ENCODE data around the gene PFKFB4. TPM values are rescaled to one million over a fixed set of nuclear protein-coding genes. Genes with fewer than 3 reads are reported as not detected.

The PFKFB4 gene
- total RNA-seq, 1 experiment from 2014 or later, result 12.3 TPM

GRCh38 chr3:48519277-48519643 lies 37.3 kb downstream of the PFKFB4 start:
- H4K5ac ChIP-seq (ENCODE audit: insufficient read length, low read depth, low read length), result no peak overlapping the region
- no peaks in the 10 kb centered on the region for H3K4me1 Mint-ChIP-seq
- H2AFZ ChIP-seq (ENCODE audit: low read length), result no peak overlapping the region
- no peak overlapping the region for H3K18ac ChIP-seq (ENCODE audit: insufficient read length, low read depth, low read length)
- H2BK20ac ChIP-seq (ENCODE audit: low read depth, low read length, poor library complexity, severe bottlenecking), result no peak overlapping the region
- no peaks in the 10 kb centered on the region for H3K79me1 ChIP-seq (ENCODE audit: insufficient read depth, low read depth, low read length, poor library complexity, severe bottlenecking)
- no peak overlapping the region for H3K4ac ChIP-seq (ENCODE audit: low read depth, low read length)
- DNase-seq, result no peak
- no CpG with 5 or more reads among the region's 9 CpGs for WGBS (ENCODE audit: extremely low coverage, insufficient read length, low lambda C conversion rate)
- H3K9me3 ChIP-seq (ENCODE audit: control insufficient read depth, low read depth, low read length), result no peaks in the 10 kb centered on the region
- no peak overlapping the region for H4K91ac ChIP-seq (ENCODE audit: insufficient read length, low read depth, low read length)
- no peaks in the 10 kb centered on the region for H3K9me3 Mint-ChIP-seq
- H3K23me2 ChIP-seq (ENCODE audit: insufficient read length, low read depth, low read length, poor library complexity, severe bottlenecking), result no peaks in the 10 kb centered on the region
- H4K8ac ChIP-seq (replicated peaks; ENCODE audit: insufficient read length, low read depth, low read length), result no peak overlapping the region
- no peak overlapping the region for H3K14ac ChIP-seq (ENCODE audit: insufficient read depth, low read length)
- no peaks in the 10 kb centered on the region for H3K4me1 ChIP-seq (ENCODE audit: insufficient read depth, low read length)
- TF ChIP-seq, protein P1, sequence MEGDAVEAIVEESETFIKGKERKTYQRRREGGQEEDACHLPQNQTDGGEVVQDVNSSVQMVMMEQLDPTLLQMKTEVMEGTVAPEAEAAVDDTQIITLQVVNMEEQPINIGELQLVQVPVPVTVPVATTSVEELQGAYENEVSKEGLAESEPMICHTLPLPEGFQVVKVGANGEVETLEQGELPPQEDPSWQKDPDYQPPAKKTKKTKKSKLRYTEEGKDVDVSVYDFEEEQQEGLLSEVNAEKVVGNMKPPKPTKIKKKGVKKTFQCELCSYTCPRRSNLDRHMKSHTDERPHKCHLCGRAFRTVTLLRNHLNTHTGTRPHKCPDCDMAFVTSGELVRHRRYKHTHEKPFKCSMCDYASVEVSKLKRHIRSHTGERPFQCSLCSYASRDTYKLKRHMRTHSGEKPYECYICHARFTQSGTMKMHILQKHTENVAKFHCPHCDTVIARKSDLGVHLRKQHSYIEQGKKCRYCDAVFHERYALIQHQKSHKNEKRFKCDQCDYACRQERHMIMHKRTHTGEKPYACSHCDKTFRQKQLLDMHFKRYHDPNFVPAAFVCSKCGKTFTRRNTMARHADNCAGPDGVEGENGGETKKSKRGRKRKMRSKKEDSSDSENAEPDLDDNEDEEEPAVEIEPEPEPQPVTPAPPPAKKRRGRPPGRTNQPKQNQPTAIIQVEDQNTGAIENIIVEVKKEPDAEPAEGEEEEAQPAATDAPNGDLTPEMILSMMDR (conservative IDR thresholded peaks at IDR 0.05), result no peak
- no peaks in the 10 kb centered on the region for H3K79me2 ChIP-seq (ENCODE audit: insufficient read depth, low read length)
- no peak overlapping the region for H3K9ac ChIP-seq (ENCODE audit: extremely low read depth, insufficient read length, low read length)
- peak overlapping the region in 1 of 3 experiments; percentile 53; a peak in 2 of 7 replicates for H3K27ac Mint-ChIP-seq
- no peak overlapping the region for H3T11ph ChIP-seq (ENCODE audit: low read length)
- no peaks in the 10 kb centered on the region for H4K20me1 ChIP-seq (ENCODE audit: control insufficient read depth, insufficient read depth, insufficient read length)
- H3K4me3 Mint-ChIP-seq, result no peak overlapping the region
- no peak overlapping the region for H3K27ac ChIP-seq (ENCODE audit: insufficient read length, low read depth, low read length)
- H3K56ac ChIP-seq (ENCODE audit: insufficient read length, low read depth, low read length), result no peak overlapping the region
- peaks cover 3 to 30% (median 13%) of the 10 kb centered on the region in 3 experiments; a peak in 5 of 7 replicates for H3K36me3 Mint-ChIP-seq (ENCODE audit: insufficient read depth in 1 of 3, low read depth in 3 of 3)
- no peak overlapping the region for H2BK120ac ChIP-seq (ENCODE audit: low read depth, low read length, poor library complexity, severe bottlenecking)
- no peak overlapping the region for H2BK15ac ChIP-seq (ENCODE audit: low read depth, low read length)
- no peaks in the 10 kb centered on the region for H3K27me3 Mint-ChIP-seq (ENCODE audit: low read depth)
- no peak overlapping the region for H2BK12ac ChIP-seq (ENCODE audit: insufficient read length, low read depth, low read length)
- no peak overlapping the region for H2AK5ac ChIP-seq (ENCODE audit: insufficient read length, low read length)
- H3K23ac ChIP-seq (ENCODE audit: insufficient read length, low read depth, low read length), result no peak overlapping the region
- H3K4me2 ChIP-seq (ENCODE audit: insufficient read depth, insufficient read length, low read length), result no peak overlapping the region
- H2BK5ac ChIP-seq (ENCODE audit: insufficient read length, low read length), result no peak overlapping the region
- no peaks in the 10 kb centered on the region for H3K27me3 ChIP-seq (ENCODE audit: insufficient read depth, low read length)
